Measurements from ENCODE around the gene NR2F1. TPM values are rescaled to one million over a fixed set of nuclear protein-coding genes. Genes with fewer than 3 reads are reported as not detected.

Gene NR2F1
- polyA plus RNA-seq, 1 donor from 2014 or later: 2.1 TPM

GRCh38 chr5:93567424-93567823 is 15.6 kb upstream of the NR2F1 start:
- Histone ChIP-seq H3K9me3 (ENCODE audit: low read length) (no peaks in the 10 kb centered on the region), H3K36me3 (ENCODE audit: insufficient read depth, low read length) (no peaks in the 10 kb centered on the region), H3K79me2 (replicated peaks; ENCODE audit: insufficient read depth, low read length) (no peaks in the 10 kb centered on the region), H4K20me1 (ENCODE audit: insufficient read depth) (no peaks in the 10 kb centered on the region), H3K27me3 (ENCODE audit: insufficient read depth, low read depth, low read length) (peaks cover 61% of the 10 kb centered on the region), H3K4me3 (ENCODE audit: low read length) (no peak overlapping the region), H3K9ac (ENCODE audit: low read length) (no peak overlapping the region), H3K27ac (ENCODE audit: low read length) (no peak overlapping the region), H3F3A (ENCODE audit: insufficient read depth, low read length, poor library complexity, severe bottlenecking) (no peaks in the 10 kb centered on the region), H2AFZ (ENCODE audit: low read depth, low read length) (no peak overlapping the region), H3K9me2 (ENCODE audit: insufficient read depth, low read length) (no peaks in the 10 kb centered on the region), H3K4me2 (ENCODE audit: low read length) (no peak overlapping the region)
- TF ChIP-seq MXI1 (conservative IDR thresholded peaks at IDR 0.05; ENCODE audit: poor library complexity, severe bottlenecking): no peak
- TF ChIP-seq EZH2 (IDR thresholded peaks at IDR 0.05; ENCODE audit: borderline replicate concordance, insufficient read depth, low read length, poor library complexity, severe bottlenecking): no peak
- no peak for TF ChIP-seq TAF1 (IDR thresholded peaks at IDR 0.05; ENCODE audit: low read depth)

- no peak overlapping the region for H3K4me2 ChIP-seq (ENCODE audit: low read length)
- H3K36me3 ChIP-seq (ENCODE audit: insufficient read depth, low read length): no peaks in the 10 kb centered on the region
- H3K79me2 ChIP-seq (replicated peaks; ENCODE audit: insufficient read depth, low read length): no peaks in the 10 kb centered on the region
- no peak overlapping the region for H3K4me3 ChIP-seq (ENCODE audit: low read length)
- H3K27me3 ChIP-seq (ENCODE audit: insufficient read depth, low read depth, low read length): peaks cover 82% of the 10 kb centered on the region
- no peak overlapping the region for H3K9ac ChIP-seq (ENCODE audit: low read length)
- no peak overlapping the region for H2AFZ ChIP-seq (ENCODE audit: low read depth, low read length)
- TF ChIP-seq TAF1 (IDR thresholded peaks at IDR 0.05; ENCODE audit: low read depth) (no peak), SMC3 (conservative IDR thresholded peaks at IDR 0.05; ENCODE audit: poor library complexity) (no peak), POLR2AphosphoS5 (IDR thresholded peaks at IDR 0.05) (no peak), CTCF (IDR thresholded peaks at IDR 0.05; ENCODE audit: poor library complexity, severe bottlenecking) (no peak), RAD21 (conservative IDR thresholded peaks at IDR 0.05) (no peak), REST (IDR thresholded peaks at IDR 0.05; ENCODE audit: borderline replicate concordance) (no peak), EZH2 (IDR thresholded peaks at IDR 0.05; ENCODE audit: borderline replicate concordance, insufficient read depth, low read length, poor library complexity, severe bottlenecking) (no peak), MXI1 (conservative IDR thresholded peaks at IDR 0.05; ENCODE audit: poor library complexity, severe bottlenecking) (no peak), EP300 (conservative IDR thresholded peaks at IDR 0.05; ENCODE audit: poor library complexity, severe bottlenecking) (no peak)
- no peaks in the 10 kb centered on the region for H3F3A ChIP-seq (ENCODE audit: insufficient read depth, low read length, poor library complexity, severe bottlenecking)
- H3K9me3 ChIP-seq (ENCODE audit: low read length): no peaks in the 10 kb centered on the region
- H3K27ac ChIP-seq (ENCODE audit: low read length): no peak overlapping the region
- no peaks in the 10 kb centered on the region for H4K20me1 ChIP-seq (ENCODE audit: insufficient read depth)
- no peaks in the 10 kb centered on the region for H3K9me2 ChIP-seq (ENCODE audit: insufficient read depth, low read length)
Measured at GRCh38 chr5:93569300-93570160, 13.5 kb upstream of the NR2F1 start.
